Left hindlimb (tissue), 1 donor: ENCODE results near the gene MLLT1.

Source experiments
- DNase-seq: peaks from one replicate; pipeline ENCODE4 v3.0.0-alpha.2; 2018

Gene MLLT1

DNA sequence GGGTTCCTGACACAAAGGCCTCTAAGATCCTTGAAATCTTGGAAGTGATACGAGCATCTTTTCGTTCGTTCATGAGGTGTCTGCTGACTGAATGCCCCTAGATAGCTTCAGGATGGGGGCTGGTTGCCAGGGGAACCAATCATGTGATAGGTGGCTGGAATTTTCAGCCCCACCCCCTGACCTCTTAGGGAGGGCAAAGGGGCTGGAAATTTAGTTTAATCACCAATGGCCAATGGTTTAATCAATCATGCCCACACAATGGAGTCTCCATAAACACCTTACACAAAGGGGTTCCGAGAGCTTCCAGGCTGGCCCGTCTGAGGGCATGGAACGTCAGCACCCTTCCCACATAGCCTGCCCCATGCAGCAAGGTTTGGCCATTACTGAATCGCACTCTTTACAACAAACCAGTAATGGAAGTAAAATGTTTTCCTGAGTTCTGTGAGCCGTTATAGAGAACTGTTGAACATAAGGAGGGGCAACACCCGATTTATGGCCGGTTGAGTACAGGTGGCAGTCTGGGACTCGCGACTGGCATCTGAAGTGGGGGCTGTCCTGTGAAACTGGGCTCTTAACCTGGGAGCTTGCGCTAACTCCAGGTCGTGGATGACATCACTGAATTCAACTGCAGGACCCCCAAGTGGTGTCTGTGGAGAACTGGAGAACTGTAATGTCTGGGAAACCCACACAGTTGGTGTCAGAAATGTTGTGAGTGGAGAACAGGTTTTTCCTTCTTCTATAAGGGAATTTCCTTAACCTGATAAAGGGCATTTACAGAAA, 25.6 kb downstream of the MLLT1 start:
- DNase-seq, result no peak

DNA sequence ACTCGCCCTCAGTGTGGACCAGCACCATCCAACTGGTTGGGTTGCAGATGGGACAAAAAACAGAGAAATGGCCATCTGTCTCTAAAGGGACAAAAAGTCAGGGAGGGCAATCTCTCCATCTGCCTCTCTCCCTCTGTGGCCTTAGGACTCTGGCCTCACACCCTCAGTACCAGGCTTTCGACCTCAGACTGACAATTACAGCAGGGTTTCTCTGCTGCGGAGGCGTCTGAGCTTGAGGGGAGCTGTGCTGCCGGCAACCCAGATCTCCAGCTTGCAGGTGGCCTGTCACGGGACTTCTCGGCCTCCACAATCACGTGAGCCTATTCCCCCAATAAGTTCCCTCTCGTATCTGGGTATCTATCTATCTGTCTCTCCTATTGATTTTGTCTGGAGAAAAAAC, 27.7 kb downstream of the MLLT1 start:
- no peak for DNase-seq

DNA sequence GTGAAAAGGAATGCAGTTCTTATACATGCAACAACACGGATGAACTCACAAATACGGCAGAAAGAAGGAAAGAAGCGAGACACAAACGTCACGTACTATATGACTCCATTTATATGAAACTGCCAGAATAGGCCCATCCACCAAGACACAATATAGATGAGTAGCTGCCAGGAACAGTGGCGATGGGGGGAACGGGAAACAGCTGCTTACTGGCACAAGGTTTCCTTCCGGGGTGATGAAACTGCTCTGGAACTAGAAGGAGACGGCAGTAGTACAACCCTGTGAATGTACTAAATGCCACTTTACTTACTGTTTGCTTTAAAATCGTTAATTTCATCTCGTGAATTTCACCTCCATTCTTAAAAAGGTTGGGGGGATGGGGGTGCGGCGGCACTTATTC, 28.9 kb downstream of the MLLT1 start:
- DNase-seq, result no peak

DNA sequence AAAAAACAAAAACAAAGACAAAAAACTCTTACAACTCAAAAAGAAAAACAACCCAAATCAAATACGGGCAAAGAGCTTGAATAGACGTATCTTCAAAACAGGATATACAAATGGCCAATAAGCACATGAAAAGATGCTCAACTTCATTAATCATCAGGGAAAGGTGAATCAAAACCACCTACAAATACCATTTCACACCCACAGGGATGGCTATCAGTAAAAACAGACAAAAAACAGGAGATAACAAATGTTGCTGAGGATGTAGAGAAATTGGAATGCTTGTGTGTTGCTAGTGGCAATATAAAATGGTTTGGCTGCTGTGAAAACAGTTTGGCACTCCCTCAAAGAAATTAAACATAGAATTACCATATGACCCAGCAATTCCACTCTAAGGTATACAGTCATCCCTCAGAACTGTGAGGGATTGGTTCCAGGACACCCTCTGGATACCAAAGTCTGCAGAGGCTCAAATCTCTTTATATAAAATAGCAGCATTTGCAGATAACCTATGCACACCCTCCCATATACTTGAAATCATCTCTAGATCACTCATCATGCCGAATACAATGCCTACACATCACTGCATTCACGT, 29.7 kb downstream of the MLLT1 start:
- no peak for DNase-seq

DNA sequence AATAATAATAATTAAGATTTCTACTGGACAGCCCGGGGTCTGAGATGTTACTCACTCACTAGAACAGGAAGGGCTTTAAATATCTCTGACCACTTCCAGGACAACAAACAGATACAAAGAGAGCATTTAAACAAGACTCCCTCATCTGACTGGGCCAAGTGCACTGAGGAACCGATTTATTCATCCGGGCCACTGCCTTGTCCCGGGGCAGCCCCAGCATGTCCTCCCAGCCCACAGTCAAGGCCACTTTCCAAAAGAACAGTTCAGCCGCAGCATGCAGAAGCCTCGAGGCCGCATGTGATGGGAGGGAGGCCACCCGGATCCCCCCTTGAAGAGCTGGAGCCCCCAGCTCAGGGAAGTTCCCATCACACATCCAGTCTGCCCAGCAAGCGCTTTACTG, 30.5 kb downstream of the MLLT1 start:
- no peak for DNase-seq

DNA sequence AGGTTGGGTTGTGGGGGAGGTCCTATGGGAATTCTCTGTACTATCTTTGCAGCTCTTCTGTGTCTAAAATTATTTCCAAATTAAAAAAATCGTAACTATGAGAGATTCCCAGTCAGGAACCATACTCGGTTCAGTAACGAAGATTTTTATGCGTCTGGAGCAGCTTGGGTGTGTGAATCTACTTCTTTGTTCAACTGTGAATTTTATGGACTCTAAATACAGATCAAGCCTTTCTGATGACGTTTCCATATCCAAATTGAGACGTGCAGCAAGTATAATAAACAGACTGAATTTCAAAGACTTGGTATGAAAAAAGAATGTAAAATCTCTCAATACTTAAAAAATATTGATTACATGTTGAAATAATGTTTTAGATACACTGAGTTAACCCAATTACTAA, 30.9 kb downstream of the MLLT1 start:
- no peak for DNase-seq

DNA sequence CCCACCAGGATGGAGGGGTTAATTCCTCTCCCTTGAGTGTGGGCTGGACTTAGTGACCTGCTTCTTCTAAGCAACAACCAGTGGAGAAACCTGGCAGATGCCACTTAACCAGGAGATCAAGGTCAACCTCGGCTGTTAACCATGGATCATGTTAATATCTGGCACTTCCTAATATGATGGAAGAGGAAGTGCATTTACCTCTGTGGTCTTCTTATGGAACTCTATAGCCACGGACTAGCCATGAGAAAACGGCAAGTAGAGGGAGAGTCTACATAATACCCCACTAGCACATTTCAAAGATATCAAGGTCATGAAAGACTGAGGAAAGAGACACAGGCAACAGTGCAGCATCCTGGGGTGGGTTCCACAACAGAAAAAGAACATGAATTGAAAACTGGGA, 31.4 kb downstream of the MLLT1 start:
- DNase-seq, result no peak

DNA sequence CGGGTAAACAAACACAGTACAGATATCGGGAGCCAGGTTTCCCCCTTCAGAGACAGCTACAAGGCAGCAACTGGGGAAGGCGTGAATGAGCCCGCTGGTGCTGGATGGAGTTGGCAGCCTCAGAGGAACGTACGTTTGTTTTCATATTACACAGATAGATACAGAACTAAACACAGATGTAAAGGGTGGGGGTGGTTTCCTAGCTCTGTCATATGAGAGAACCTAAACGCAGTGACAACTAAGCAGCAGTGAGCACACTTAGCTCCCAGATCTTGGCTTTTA, 32.8 kb downstream of the MLLT1 start:
- no peak for DNase-seq

DNA sequence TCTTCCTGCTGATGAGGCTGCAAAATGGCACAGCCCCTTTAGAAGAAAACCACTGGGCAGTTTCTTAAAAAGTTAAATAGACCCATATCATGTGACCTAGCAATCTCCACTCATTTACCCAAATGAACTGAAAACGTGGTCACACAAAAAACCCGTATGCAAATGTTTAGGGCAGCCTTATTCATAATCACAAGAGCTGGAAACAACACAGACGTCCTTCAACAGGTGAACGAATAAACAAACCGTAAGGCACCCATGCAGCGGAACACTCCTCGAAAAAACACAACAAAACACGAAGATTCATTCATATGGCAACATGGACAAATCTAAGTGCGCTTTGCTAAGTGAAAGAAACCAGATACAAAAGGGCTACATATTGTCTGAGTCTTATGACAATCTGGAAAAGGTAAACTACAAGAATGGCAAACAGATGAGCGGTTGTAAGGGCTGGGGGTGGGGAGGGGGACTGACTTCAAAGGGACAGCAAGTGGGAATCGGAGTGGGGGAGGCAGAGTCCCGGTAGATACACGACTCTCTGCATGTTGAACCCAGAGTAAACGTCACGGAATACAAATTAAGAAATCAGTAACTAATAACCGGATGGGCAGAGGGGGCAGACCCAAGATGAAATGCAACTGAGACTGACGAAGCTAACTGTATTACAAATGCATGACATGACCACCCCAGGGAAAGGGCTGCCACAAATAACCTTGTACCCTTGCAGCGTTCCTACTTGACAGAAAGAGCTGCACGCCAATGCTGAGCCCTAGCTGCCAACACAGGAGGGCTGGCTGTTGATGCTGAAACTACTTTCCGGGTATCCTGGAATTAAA, 33.4 kb downstream of the MLLT1 start:
- DNase-seq, result no peak

DNA sequence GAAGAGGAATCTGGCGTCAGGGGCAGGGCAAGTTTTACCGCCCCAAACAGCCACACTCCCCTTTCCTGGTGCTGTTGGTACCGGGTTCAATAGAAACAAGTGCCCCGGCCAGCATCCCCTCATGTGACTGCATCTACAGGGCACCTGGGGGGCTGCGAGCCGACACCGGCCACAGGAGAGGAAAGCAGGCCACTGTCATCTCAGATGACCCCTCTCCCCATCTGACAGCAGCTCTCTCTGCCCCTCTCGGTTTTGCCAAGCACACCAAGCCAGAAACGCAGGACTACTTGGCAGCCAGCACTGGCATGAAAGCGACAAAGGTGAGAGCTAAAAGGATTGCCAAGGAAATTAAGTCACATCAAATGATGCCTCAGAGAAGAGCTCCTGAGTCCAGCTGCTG, 37.1 kb downstream of the MLLT1 start:
- DNase-seq, result no peak

DNA sequence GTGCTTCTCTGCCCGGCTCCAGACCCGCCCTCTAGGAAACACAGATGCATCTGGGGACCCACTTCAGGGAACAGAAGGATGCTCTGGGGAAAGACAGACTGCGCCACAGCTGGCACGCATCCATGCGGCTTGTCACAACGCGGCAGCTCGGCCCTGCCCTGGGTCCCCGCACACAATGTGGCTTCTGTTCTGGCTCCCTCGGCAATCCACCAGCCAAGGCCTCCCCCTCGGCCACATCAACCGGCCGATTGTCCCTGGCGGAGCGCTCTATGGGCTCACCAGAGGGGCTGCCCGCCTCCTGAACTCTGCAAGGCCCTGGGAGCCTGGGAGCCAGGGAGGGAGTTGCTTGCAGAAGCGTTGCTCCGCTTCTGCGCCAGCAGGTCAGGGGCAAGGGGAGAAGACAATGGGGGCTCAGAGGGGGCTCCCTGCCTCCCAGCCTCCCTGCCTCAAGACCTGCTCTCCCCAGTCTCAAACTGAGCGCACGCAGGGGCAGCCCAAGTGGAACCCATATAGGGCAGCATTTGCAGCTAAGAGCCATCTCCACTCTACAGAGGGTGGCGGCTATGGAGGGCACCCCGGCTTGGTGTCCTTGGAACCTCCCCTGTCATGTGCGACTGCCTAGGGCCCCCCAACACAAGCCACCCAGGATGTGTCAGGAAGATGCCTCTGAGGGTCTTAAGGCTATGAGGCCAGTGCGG, 37.9 kb downstream of the MLLT1 start:
- DNase-seq, result no peak

DNA sequence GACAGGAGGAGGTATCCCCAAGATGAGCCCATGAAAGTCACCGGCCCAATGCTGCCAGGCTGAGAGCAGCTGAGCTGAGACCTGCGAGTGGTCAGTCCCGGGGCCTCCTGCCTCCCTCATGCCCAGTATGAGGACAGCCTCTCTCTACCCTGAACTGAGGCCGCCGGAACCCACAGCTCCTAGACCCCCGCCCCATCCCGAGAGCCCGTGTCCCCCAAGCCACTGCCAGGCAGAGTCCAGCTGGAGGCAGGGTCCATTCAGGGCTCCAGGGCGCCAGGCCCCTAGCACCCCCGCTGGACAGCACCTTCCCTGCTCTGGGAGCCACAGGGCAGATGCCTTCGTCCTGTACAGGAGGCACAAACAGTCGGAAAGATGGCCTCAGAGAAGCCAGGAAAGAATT, 38.7 kb downstream of the MLLT1 start:
- no peak for DNase-seq

DNA sequence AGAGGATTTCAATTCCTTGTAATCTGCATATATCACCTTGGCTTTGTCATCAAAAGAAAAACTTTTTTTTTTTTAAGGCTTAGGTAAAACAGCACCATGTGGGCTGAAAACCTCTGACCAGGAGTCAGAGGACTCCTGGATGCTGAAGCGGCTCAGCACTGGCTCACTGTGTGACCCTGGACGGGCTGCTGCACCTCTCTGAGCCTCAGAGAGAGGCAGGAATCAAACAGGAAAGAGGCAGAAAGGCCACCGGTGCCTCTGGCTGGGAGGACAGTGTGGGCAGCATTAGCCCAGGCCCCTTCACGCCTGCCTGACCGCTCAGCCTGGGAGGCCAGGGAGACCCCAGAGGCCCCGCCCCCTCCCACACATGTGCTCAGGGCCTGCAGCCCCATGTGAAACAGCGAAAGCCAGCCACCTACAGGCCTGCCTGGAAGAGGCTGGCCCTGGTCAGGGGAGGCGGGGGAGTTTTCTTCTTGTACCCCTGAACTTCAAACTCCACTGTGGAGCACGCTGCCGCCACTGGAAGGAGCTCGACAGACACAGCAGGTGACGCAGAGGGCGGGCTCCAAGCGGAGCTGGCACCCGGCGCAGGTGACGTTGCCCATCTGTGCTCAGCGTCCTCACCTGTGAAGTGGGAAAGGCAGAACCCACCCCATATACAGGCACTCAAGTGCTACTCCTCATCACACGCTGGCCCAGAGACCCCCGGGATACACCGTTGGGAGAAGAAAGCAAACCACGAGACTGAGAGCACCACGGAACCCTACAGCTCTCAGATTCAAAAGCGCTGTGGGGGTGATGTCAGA, 39.7 kb downstream of the MLLT1 start:
- DNase-seq, result no peak

DNA sequence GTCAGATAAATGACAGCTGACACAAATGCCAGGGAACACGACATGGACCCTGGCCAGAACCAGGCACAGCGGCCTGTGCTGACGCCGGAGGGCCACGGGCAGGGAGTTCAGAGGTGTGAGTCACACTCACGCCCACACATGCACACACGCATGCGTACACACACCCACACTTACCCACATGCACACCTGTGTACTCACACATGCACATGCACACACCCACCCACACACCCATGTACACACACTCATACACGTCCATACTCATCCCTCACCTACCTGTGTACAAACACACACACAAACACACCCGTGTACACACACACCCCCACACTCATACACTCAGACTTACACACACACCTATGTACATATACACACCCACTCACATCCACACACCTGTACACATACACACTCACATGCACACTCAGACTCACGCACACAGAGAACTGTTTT, 40.4 kb downstream of the MLLT1 start:
- DNase-seq, result no peak

DNA sequence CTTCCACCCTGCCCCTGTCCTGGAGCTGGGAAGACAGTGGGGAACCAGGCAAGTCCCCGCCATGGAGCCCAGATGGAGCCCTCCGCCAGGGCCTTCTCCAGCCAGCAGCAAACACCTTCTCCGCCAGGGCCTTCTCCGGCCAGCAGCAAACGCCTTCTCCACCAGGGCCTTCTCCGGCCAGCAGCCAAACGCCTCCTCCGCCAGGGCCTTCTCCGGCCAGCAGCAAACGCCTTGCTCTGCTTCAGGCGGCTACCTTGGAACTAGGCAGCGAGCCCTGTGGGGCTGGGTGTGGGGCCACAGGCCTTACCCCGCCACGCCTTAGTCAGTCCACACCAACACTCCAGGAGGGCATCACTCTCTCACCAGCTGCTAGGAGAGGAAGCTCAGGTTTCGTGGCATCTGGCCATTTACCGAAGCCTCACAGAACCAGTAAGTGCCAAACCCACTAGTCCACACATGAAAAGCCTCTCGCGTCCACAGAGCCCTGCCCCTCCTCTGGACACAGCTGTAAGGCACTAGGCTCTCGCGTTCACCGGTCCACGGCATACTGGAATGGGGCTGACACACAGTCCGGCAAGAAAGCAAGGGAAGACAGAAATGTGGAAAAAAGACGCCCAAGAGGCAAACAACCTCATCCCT, 41.0 kb downstream of the MLLT1 start:
- DNase-seq, result no peak

DNA sequence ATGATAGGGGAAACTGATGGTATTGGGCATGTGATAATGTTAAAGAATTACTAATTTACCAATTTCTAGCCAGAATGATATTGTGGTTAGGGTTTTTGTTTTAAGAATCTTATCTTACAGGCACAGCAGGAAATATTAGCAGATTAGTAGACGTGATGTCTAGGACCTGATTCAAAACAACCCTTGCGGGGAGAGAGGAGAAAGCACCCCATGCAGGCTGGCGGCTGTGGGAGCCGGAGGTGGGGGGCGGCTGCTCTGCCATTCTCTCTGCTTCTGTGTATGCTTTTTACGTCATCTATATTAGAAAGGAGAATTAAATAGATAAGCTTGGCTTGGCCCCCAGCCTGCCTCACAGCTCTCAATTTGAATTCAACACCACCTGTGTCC, 41.5 kb downstream of the MLLT1 start:
- DNase-seq, result no peak

DNA sequence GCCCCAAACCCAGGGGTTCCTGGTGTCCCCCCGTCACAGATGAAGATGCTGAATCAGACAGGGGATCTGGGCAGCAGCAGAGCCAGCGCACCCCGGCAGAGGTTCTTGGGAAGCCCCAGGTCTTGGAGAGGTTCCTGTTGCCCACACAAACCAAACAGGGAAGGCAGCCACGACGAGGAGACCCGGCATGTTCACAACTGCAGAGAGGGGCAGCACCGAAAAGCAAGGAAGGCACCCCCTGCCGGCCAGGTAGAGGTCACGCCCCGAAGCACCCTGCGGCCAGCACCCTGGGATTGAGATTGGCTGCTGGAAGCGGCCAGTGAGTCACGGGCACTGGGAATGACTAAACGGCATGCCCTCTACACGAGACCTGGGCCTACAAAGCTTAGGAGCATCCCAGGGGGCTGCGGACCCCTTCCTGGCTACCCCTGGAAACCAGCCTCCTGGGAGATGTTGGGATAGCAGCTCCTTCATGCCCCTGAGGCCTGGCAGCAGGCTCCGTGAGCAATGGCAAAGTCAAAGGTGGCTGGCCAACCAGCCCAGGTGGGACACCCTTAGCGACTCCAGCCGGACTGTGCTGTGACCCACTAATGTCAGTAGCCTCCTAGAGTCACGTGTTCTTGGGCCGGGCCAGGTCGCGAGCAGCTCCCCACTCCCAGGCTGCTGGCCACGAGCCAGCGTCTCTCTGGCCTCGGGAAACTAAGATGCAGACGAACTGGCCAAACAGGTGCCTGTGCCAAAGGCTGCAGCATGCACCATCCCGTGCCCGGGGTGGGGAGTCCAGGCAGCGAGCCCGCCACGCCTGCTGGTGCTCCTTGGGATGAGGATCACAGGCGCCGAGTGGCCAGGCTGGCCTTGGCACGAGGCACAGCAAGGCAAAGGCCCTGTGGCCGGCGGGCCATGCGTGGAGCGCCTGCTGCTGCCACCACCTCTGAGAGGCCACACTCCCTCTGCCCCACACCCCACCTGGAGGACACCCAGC, 43.2 kb downstream of the MLLT1 start:
- no peak for DNase-seq

DNA sequence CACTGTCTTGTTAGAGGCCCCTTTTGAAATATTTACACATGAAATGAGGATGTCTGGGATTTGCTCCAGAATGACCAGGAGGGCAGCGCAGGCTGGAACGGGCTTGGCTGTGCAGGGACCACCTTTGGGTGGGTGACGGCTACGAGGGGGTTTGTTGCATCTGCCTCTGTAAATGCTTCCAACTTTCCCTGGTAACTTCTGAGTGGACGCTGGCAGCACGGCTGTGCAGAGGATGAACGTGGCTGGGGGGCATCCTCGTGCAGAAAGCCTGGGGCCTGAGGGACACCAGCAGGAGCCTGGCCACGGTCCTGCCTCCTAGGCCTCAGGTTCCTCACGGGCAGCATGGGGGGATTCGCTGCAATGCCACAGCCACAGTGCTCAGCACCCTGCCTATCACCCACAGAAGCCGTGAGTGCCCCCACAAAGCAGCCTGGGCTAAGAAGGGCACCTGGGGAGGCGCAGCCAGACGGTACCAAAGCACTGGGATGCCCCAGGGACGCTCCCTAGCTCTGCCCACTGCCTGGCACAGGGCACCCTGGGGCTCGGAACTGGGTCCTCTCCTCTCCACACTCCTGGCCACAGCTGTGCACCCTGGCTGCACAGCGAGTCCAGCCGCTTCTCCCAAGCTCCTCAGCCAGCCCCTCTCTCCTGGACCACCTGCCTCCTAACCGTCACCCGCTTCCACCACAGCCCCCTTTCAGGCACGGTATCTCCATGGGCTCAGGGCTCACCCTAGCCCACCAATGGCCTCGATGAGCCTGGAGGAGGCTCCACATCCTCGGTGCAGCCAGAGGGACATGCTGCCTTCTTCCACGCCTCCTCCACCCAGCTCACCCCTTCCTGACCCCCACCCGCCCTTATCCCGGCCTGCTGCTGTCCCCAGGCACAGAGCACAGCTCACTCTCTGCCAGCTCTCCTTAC, 44.5 kb downstream of the MLLT1 start:
- no peak for DNase-seq

DNA sequence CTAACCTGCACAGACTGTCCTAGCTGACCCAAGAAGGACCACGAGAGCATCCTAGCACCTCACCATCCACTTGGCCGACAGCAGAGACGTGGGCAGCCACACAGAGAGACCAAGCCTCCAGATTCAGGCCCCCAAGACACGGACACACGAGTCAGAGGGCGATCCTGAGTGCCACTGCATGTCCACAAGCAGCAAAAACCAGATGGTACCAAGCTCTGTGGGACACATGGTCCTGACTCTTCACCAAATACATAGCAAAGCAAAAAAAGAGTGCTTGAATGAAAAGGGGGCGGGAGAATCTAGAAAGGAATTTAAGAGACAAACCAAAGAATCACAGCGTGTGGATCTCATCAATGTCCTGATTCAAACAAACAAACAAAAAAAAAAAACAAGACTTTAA, 45.2 kb downstream of the MLLT1 start:
- no peak for DNase-seq
